Left ventricle myocardium inferior (tissue), 1 donor: ENCODE results near the gene USF2. TPM values are rescaled to one million over a fixed set of nuclear protein-coding genes. Genes with fewer than 3 reads are reported as not detected.
A peak's percentile ranks its signal among the peaks of the same experiment; 100 is the strongest.

Experiments
- DNase-seq: peaks from one replicate; pipeline ENCODE4 v3.0.0-alpha.2; 2020
- H3K27ac ChIP-seq: fragments of 200-600 bp; replicated peaks from 2 replicates; pipeline ENCODE4 v1.8.0; 2021
- H3K27me3 ChIP-seq: fragments of 200-600 bp; 2 replicates; pipeline ENCODE4 v1.8.0; 2021; ENCODE audit warnings: low read depth
- H3K36me3 ChIP-seq: fragments of 200-600 bp; 2 replicates; pipeline ENCODE4 v1.8.0; 2021
- H3K4me1 ChIP-seq: fragments of 200-600 bp; 2 replicates; pipeline ENCODE4 v1.8.0; 2021
- H3K4me3 ChIP-seq: fragments of 200-600 bp; 2 replicates; pipeline ENCODE4 v1.8.0; 2021; ENCODE audit warnings: mild to moderate bottlenecking, moderate library complexity
- H3K9me3 ChIP-seq: fragments of 200-600 bp; replicated peaks from 2 replicates; pipeline ENCODE4 v1.8.0; 2021
- intact Hi-C: fragments of 100-400 bp; cut with micrococcal nuclease; formaldehyde crosslinking; loops from one replicate; pipeline ENCODE4 v1.11.0; 2022
- total RNA-seq: library from RNA; stranded (reverse); fragmentation: NEBNext Ultra II Directional; extraction: Animal tissue kit (Norgen Biotek cat#: 25700); gene quantifications from one replicate; pipeline ENCODE4 v1.2.1, GENCODE V29; 2021
- TF ChIP-seq, protein P1 (sequence below): fragments of 200-600 bp; IDR thresholded peaks from 2 replicates; pipeline ENCODE4 v1.8.0; 2021; ENCODE audit warnings: antibody characterized with exemption, mild to moderate bottlenecking, borderline replicate concordance
- donor health status: DM: no; HTN: yes; CAD: no; lungs with severe emphysema.

Gene USF2
- total RNA-seq, 1 donor from 2014 or later, result 147 TPM

DNA sequence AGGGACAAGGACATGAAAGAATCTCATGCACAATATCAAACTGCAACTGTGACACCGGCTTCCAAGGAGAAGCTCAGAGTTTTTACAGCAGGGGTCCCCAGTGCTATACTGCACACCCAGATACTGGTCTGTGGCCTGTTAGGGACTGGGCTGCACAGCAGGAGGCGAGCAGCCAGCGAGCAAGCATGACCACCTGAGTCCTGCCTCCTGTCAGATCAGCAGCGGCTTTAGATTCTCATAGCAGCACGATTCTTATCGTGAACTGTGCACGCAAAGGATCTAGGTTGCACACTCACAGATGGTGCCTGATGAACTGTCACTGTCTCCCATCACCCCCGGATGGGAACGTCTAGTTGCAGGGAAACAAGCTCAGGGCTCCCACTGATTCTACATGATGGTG, 47.1 kb downstream of the USF2 start:
- TF ChIP-seq, protein P1, sequence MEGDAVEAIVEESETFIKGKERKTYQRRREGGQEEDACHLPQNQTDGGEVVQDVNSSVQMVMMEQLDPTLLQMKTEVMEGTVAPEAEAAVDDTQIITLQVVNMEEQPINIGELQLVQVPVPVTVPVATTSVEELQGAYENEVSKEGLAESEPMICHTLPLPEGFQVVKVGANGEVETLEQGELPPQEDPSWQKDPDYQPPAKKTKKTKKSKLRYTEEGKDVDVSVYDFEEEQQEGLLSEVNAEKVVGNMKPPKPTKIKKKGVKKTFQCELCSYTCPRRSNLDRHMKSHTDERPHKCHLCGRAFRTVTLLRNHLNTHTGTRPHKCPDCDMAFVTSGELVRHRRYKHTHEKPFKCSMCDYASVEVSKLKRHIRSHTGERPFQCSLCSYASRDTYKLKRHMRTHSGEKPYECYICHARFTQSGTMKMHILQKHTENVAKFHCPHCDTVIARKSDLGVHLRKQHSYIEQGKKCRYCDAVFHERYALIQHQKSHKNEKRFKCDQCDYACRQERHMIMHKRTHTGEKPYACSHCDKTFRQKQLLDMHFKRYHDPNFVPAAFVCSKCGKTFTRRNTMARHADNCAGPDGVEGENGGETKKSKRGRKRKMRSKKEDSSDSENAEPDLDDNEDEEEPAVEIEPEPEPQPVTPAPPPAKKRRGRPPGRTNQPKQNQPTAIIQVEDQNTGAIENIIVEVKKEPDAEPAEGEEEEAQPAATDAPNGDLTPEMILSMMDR, result no peak
- intact Hi-C loops, result no loop called here
- no peak for DNase-seq
- Histone ChIP-seq H3K4me1 (peaks cover 20% of the 10 kb centered on the region), H3K4me3 (no peak overlapping the region), H3K27me3 (peaks cover 14% of the 10 kb centered on the region), H3K36me3 (no peaks in the 10 kb centered on the region), H3K27ac (no peak overlapping the region), H3K9me3 (no peaks in the 10 kb centered on the region)

DNA sequence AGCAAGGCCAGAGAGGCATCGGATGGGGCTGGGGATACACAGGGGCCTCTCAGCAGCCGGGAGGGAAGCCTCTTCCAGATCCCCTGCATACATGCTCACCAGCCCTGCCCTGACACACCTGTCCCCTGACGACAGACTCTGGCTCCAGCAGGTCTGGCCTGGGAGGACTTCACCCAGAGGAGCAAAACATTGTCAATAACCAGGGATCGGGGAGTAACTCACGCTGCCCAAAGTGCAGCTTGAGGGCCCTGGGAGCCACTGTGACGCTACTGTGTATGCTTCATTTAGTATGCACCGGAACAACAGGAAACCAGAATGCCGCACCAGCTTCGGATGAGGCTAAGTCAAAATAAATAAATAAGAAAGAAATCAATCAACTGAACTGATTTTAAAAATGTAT, 47.8 kb downstream of the USF2 start:
- Histone ChIP-seq H3K36me3 (no peaks in the 10 kb centered on the region), H3K4me3 (no peak overlapping the region), H3K27ac (no peak overlapping the region), H3K27me3 (peaks cover 12% of the 10 kb centered on the region), H3K9me3 (no peaks in the 10 kb centered on the region), H3K4me1 (peaks cover 20% of the 10 kb centered on the region)
- DNase-seq, result no peak
- intact Hi-C loops, result no loop called here
- TF ChIP-seq, protein P1, result no peak

DNA sequence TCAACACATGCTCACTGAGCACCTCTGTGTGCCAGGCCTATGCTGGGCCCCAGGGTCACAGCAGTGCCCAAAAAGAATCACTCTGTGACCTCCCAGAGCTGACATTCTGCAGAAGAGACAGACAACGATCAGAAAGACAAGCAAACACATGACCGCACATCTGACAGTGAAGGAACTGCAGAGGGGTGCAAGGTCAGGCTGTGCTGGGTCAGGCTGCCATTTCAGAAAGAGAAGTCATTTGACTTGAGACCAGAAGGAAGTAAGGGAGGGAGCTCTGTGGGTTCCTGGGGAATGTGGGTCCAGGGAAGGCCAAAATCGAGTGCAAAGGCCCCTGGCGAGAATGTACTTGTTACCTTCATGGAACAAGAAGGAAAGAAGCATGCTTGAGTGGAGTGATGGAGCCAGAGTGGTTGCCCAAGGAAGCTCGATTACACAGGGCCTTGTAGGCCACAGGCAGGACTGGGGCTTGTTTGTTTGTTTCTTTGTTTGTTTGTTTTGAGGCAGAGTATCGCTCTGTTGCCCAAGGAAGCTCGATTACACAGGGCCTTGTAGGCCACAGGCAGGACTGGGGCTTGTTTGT, 48.8 kb downstream of the USF2 start:
- no peak for DNase-seq
- H3K36me3 ChIP-seq, result no peaks in the 10 kb centered on the region
- H3K4me3 ChIP-seq, result no peak overlapping the region
- TF ChIP-seq, protein P1, result no peak
- H3K27me3 ChIP-seq, result peaks cover 18% of the 10 kb centered on the region
- H3K4me1 ChIP-seq, result peaks cover 20% of the 10 kb centered on the region
- intact Hi-C loops, result no loop called here
- H3K9me3 ChIP-seq, result peaks cover 8% of the 10 kb centered on the region
- H3K27ac ChIP-seq, result no peak overlapping the region

DNA sequence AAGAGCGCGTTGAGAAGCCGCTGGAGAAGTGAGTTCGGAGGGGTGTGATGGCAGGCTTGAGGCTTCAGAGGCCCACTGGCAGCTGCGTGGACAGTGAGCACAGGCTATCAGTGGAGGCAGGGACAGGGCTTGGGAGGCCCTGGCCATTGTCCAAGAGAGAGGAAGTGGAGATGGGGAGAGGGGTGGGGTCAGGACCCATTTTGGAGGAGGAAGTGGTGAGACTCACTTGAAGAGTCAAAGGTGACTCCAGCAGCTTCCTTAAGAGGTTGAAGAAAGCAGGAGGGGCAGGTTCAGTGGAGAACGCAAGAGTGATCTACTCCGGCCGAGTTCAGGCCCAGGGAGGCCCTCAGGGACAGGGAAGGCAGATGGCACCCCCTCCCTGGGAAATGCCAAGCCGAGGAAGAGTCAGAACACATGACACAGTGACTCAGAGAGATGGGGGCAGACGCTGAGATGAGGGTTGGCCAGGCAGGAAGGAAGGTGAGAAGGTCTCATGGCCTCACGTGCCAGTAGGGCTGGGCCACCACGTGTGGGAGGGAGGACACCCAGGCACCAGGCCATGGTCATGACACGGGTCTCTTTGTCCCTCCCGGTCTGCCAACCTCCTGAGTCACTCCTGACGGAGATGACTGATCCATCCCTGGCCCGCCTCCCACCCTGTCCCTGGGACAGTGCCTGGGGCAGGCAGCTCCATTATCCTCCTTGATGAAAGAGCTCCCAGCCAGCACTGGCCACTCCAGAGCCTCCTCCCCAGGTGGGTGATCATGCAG, 50.1 kb downstream of the USF2 start:
- H3K27ac ChIP-seq, result no peak overlapping the region
- DNase-seq, result peak; percentile 40

DNA sequence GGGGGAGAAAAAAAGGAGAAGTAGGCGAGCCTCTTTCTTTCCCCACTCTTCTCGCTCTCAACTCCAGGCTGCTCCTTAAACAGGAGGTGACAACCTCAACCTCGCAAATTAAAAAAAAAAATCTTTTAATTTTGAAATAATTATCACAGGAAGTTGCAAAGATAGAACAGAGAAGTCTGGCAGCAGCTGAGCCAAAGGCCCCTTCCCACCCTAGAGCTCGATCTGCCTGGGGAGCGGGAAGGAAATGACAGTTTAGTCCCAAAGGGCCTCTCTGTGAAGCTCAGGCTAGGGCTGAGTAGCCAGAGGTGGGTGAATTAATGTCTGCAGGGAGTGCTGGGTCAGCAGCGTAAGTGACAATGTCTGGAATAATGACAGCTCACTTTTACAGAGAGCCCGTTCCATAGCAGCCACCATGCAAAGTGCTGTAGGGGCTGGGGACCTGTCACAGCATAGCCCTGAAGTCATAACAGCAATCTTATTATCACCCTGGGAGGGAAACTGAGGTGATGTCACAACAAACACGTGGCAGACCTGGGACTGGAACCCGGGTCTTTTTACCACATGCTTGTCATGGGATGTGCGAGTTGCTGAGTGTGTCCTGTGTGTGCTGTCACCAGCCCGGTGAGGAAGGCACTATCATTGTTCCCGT, 51.4 kb downstream of the USF2 start:
- intact Hi-C loops, result no loop called here
- TF ChIP-seq, protein P1, result no peak
- no peak overlapping the region for H3K4me3 ChIP-seq
- H3K36me3 ChIP-seq, result no peaks in the 10 kb centered on the region
- H3K9me3 ChIP-seq, result peaks cover 8% of the 10 kb centered on the region
- DNase-seq, result no peak
- H3K4me1 ChIP-seq, result peaks cover 20% of the 10 kb centered on the region
- H3K27ac ChIP-seq, result no peak overlapping the region
- peaks cover 19% of the 10 kb centered on the region for H3K27me3 ChIP-seq

More for the DNA sequence above, 50.1 kb downstream of the USF2 start:
- H3K4me3 ChIP-seq, result no peak overlapping the region
- H3K4me1 ChIP-seq, result peaks cover 20% of the 10 kb centered on the region
- peaks cover 19% of the 10 kb centered on the region for H3K27me3 ChIP-seq
- peaks cover 8% of the 10 kb centered on the region for H3K9me3 ChIP-seq
- no peaks in the 10 kb centered on the region for H3K36me3 ChIP-seq
- intact Hi-C loops, result no loop called here
- TF ChIP-seq, protein P1, result no peak
